Measurements from ENCODE around the gene HEPN1.

HEPN1 gene

DNA sequence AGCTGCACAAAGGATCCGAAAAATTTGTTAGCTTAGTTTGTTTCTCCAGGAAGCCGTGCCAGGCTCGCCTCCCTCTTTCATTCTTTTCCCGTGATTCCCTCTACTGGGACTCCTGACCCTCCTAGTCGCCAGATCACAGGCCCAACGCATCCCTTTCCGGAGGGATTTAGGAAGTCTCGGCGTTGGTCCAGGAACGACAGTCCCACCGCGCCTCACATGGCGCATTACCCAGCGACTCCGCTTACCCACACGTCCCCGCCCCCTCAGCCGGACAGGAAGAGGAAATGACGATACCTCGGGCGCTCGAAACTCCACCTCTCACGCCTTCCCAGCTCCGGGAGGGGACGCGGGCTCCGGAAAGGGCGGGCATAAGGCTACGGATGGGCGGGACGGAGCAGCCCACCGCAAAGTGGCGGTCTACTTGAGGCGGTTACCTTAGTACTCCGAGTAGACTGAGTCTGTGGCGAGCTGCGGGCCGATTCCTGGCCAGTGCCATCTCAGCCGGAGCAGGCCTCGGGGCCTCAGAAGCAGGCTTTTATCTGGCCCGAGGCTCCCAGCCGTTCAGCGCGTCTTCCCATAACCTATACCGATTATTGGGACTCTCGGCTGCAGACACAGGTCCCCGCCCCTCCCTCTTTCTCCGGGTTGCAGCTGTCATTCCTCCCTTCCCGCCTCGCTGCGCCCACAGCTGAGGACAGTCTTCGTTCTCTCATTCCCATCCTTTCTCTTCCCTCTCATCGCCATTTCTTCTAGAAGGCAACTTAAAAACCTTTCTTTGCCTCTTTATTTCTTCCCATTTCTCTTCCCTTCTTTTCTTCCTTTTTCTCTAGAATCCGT lies 34.9 kb downstream of the HEPN1 start, which contains the start of gene CCDC15:
CCDC15 (plus strand) TSS at position 450 of the 837 bp plus-strand sequence. CDS start 531 bp downstream, outside the sequence.
- no peaks in the 10 kb centered on the region; the same call in 1 of the 2 replicates for H3K36me3 ChIP-seq (ENCODE audit: insufficient read depth, low read length)
- H3K4me2 ChIP-seq (ENCODE audit: low read length), result peak within 1 kb of the TSS; percentile 87
- H3K9ac ChIP-seq (ENCODE audit: low read length), result peak within 1 kb of the TSS; percentile 79
- H4K20me1 ChIP-seq (ENCODE audit: insufficient read depth, low read length), result no peaks in the 10 kb centered on the region
- no peaks in the 10 kb centered on the region for H3K79me2 ChIP-seq (ENCODE audit: insufficient read depth, low read length)
- H3K27me3 ChIP-seq (ENCODE audit: insufficient read depth, low read length), result no peaks in the 10 kb centered on the region
- H3F3A ChIP-seq (ENCODE audit: insufficient read depth, low read length), result no peaks in the 10 kb centered on the region
- peaks cover 16% of the 10 kb centered on the region for H3K4me1 ChIP-seq (ENCODE audit: insufficient read depth, low read length, severe bottlenecking)
- H3K9me2 ChIP-seq (ENCODE audit: low read depth, low read length), result no peaks in the 10 kb centered on the region
- no peaks in the 10 kb centered on the region for H3K9me3 ChIP-seq (ENCODE audit: low read length)
- H3K27ac ChIP-seq (ENCODE audit: low read depth, low read length, poor library complexity, severe bottlenecking), result no peak within 1 kb of the TSS
- TF ChIP-seq EZH2 (IDR thresholded peaks at IDR 0.05; ENCODE audit: borderline replicate concordance, low read length), result no peak
- TF ChIP-seq, protein P1, sequence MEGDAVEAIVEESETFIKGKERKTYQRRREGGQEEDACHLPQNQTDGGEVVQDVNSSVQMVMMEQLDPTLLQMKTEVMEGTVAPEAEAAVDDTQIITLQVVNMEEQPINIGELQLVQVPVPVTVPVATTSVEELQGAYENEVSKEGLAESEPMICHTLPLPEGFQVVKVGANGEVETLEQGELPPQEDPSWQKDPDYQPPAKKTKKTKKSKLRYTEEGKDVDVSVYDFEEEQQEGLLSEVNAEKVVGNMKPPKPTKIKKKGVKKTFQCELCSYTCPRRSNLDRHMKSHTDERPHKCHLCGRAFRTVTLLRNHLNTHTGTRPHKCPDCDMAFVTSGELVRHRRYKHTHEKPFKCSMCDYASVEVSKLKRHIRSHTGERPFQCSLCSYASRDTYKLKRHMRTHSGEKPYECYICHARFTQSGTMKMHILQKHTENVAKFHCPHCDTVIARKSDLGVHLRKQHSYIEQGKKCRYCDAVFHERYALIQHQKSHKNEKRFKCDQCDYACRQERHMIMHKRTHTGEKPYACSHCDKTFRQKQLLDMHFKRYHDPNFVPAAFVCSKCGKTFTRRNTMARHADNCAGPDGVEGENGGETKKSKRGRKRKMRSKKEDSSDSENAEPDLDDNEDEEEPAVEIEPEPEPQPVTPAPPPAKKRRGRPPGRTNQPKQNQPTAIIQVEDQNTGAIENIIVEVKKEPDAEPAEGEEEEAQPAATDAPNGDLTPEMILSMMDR (IDR thresholded peaks at IDR 0.05; ENCODE audit: low read length), result no peak
- H3K4me3 ChIP-seq (ENCODE audit: low read depth, low read length, poor library complexity, severe bottlenecking), result peak within 1 kb of the TSS; percentile 71
- H2AFZ ChIP-seq (ENCODE audit: low read length), result peak within 1 kb of the TSS; percentile 61; the same call in 1 of the 2 replicates

DNA sequence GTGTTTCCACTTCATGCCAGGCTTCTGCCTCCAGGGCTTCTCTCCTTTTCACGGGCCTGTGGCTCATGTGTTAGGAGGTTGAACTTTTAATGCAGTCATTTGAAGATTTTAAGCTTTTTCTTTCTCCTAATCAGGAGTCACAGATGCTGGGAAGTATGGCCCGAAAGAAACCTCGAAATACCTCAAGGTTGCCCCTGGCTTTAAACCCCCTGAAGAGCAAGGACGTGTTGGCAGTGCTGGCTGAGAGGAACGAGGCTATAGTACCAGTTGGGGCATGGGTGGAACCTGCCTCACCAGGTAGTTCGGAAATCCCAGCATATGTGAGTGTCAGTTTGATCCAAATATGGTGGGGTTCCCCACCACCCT lies 35.5 kb downstream of the HEPN1 start:
- Histone ChIP-seq H3K4me2 (ENCODE audit: low read length) (peak overlapping the region; percentile 87), H3K27me3 (ENCODE audit: insufficient read depth, low read length) (no peaks in the 10 kb centered on the region), H3F3A (ENCODE audit: insufficient read depth, low read length) (no peaks in the 10 kb centered on the region), H3K4me3 (ENCODE audit: low read depth, low read length, poor library complexity, severe bottlenecking) (peak overlapping the region; percentile 71), H3K9ac (ENCODE audit: low read length) (peak overlapping the region; percentile 79), H3K4me1 (ENCODE audit: insufficient read depth, low read length, severe bottlenecking) (peaks cover 16% of the 10 kb centered on the region), H3K36me3 (ENCODE audit: insufficient read depth, low read length) (no peaks in the 10 kb centered on the region; the same call in 1 of the 2 replicates), H3K9me2 (ENCODE audit: low read depth, low read length) (no peaks in the 10 kb centered on the region), H3K27ac (ENCODE audit: low read depth, low read length, poor library complexity, severe bottlenecking) (no peak overlapping the region), H2AFZ (ENCODE audit: low read length) (peak overlapping the region; percentile 61; the same call in 1 of the 2 replicates), H3K79me2 (ENCODE audit: insufficient read depth, low read length) (no peaks in the 10 kb centered on the region), H3K9me3 (ENCODE audit: low read length) (no peaks in the 10 kb centered on the region), H4K20me1 (ENCODE audit: insufficient read depth, low read length) (no peaks in the 10 kb centered on the region)
- TF ChIP-seq EZH2 (IDR thresholded peaks at IDR 0.05; ENCODE audit: borderline replicate concordance, low read length), result no peak

DNA sequence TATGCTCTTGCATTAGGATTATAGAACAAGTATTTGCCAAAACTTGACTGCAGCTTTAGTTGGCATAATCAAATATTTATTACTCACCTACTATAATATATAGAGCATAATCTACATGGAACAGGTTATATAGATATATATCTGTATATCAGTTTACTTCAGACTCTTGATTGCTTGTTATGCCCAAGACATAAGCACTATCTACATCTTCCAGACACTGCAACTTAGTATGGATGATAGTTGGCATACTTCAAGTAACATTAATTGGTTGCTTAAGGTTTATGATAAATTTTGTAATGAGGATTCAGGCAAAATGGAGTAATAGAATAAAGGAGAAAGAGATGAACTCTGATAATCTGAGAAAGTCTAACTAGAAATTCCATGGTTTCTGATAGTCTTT lies 36.0 kb downstream of the HEPN1 start:
- no peaks in the 10 kb centered on the region for H4K20me1 ChIP-seq (ENCODE audit: insufficient read depth, low read length)
- H3K9me2 ChIP-seq (ENCODE audit: low read depth, low read length), result no peaks in the 10 kb centered on the region
- H3F3A ChIP-seq (ENCODE audit: insufficient read depth, low read length), result no peaks in the 10 kb centered on the region
- H3K4me2 ChIP-seq (ENCODE audit: low read length), result peak overlapping the region; percentile 87
- H3K4me3 ChIP-seq (ENCODE audit: low read depth, low read length, poor library complexity, severe bottlenecking), result peak overlapping the region; percentile 71
- H3K27ac ChIP-seq (ENCODE audit: low read depth, low read length, poor library complexity, severe bottlenecking), result no peak overlapping the region
- peak overlapping the region; percentile 79 for H3K9ac ChIP-seq (ENCODE audit: low read length)
- H3K9me3 ChIP-seq (ENCODE audit: low read length), result no peaks in the 10 kb centered on the region
- H3K79me2 ChIP-seq (ENCODE audit: insufficient read depth, low read length), result no peaks in the 10 kb centered on the region
- H2AFZ ChIP-seq (ENCODE audit: low read length), result no peak overlapping the region
- H3K36me3 ChIP-seq (ENCODE audit: insufficient read depth, low read length), result no peaks in the 10 kb centered on the region; the same call in 1 of the 2 replicates
- peaks cover 16% of the 10 kb centered on the region for H3K4me1 ChIP-seq (ENCODE audit: insufficient read depth, low read length, severe bottlenecking)
- H3K27me3 ChIP-seq (ENCODE audit: insufficient read depth, low read length), result no peaks in the 10 kb centered on the region
- TF ChIP-seq, protein P1 (IDR thresholded peaks at IDR 0.05; ENCODE audit: low read length), result no peak
- TF ChIP-seq EZH2 (IDR thresholded peaks at IDR 0.05; ENCODE audit: borderline replicate concordance, low read length), result no peak
